ENCODE results near the gene HNRNPAB. TPM values are rescaled to one million over a fixed set of nuclear protein-coding genes. Genes with fewer than 3 reads are reported as not detected.

The HNRNPAB gene
- total RNA-seq, 1 donor = 63.5 TPM

GRCh38 chr5:178216088-178216534 is 11.8 kb downstream of the HNRNPAB start:
- no peak for DNase-seq (ENCODE audit: low read depth)
- no peak for TF ChIP-seq CTCF (IDR thresholded peaks at IDR 0.05; ENCODE audit: insufficient read depth, low read depth, low read length)
- no peak overlapping the region for H3K4me3 ChIP-seq (ENCODE audit: low read depth, low read length)

GRCh38 chr5:178216779-178217178 is 12.4 kb downstream of the HNRNPAB start:
- H3K4me3 ChIP-seq (ENCODE audit: low read depth, low read length) = no peak overlapping the region
- DNase-seq (ENCODE audit: low read depth) = no peak
- TF ChIP-seq CTCF (IDR thresholded peaks at IDR 0.05; ENCODE audit: insufficient read depth, low read depth, low read length) = no peak

GRCh38 chr5:178218237-178218776 is 14.0 kb downstream of the HNRNPAB start:
- no peak overlapping the region for H3K4me3 ChIP-seq (ENCODE audit: low read depth, low read length)
- no peak for TF ChIP-seq CTCF (IDR thresholded peaks at IDR 0.05; ENCODE audit: insufficient read depth, low read depth, low read length)
- DNase-seq (ENCODE audit: low read depth) = no peak

- no peak for DNase-seq (ENCODE audit: low read depth)
- TF ChIP-seq CTCF (IDR thresholded peaks at IDR 0.05; ENCODE audit: insufficient read depth, low read depth, low read length) = no peak
- no peak overlapping the region for H3K4me3 ChIP-seq (ENCODE audit: low read depth, low read length)
Observed at GRCh38 chr5:178218827-178219226, 14.5 kb downstream of the HNRNPAB start.

GRCh38 chr5:178221282-178221681 is 16.9 kb downstream of the HNRNPAB start:
- DNase-seq (ENCODE audit: low read depth) = no peak
- no peak overlapping the region for H3K4me3 ChIP-seq (ENCODE audit: low read depth, low read length)
- TF ChIP-seq CTCF (IDR thresholded peaks at IDR 0.05; ENCODE audit: insufficient read depth, low read depth, low read length) = no peak

GRCh38 chr5:178221853-178222252 is 17.5 kb downstream of the HNRNPAB start:
- TF ChIP-seq CTCF (IDR thresholded peaks at IDR 0.05; ENCODE audit: insufficient read depth, low read depth, low read length) = no peak
- DNase-seq (ENCODE audit: low read depth) = no peak
- H3K4me3 ChIP-seq (ENCODE audit: low read depth, low read length) = no peak overlapping the region

GRCh38 chr5:178222292-178222691 is 18.0 kb downstream of the HNRNPAB start:
- no peak overlapping the region for H3K4me3 ChIP-seq (ENCODE audit: low read depth, low read length)
- no peak for TF ChIP-seq CTCF (IDR thresholded peaks at IDR 0.05; ENCODE audit: insufficient read depth, low read depth, low read length)
- no peak for DNase-seq (ENCODE audit: low read depth)
